Stimulated activated CD8-positive, alpha-beta memory T cell treated with anti-CD3 and anti-CD28 coated beads, Interleukin-15, amount 100 ng/mL, for 48 hours (primary cell): Measurements from ENCODE around the gene MYL6B.
A peak's percentile ranks its signal among the peaks of the same experiment; 100 is the strongest.
"Not testable (repeated sequence)": the region's sequence is repeated elsewhere in the genome, so short reads cannot be mapped to it uniquely, and the experiment has no call there.

Source experiments
- DNase-seq, 2 donors: peaks; one replicate each; pipeline ENCODE4 v3.0.0-alpha.2; 2020; ENCODE audit warnings: low read depth in 2 of 2

Gene MYL6B

DNA sequence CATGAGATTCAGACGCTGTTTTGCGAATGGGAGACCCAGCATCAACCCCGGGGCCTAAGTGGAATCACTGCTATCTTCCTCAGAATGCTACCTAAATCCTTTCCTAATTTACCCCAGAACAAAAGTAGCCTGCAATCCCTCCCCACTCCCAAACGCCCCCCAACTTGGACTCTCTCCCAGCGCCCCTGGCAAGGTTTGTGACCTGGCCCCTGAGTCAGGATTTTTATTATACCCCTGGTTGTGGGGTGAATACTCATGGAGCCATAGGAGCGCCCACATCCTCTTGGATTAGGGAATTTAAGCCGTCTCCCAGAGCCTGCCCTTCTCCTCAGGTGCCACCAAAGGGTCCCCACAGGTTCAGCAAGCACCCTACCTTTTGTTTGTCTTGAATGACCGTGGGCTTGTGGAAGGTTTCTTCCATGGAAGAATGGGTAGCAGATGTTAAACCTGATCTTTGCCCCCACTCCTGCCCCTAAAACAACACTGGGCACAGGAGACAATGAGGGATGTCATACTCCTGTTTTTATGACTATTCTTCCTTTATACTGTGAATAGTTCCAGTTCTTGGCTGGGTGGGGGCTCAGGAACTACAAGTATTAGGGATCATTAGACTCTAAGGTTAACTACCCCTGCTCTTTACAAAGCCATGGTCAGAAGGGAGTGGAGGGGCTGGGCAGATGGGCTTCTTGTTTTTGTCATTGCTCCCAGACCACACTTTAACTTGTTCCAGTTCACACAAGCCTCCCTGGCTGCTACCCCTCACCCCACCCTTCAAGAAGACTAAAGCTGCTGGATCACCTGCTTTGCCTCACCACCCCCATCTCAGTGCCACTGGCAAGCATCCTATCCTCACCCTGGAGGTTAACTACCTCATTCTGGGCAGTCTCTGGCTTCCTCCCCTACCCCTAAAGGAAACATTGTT, 630 bp downstream of the MYL6B start:
- no peak for DNase-seq

GRCh38 chr12:56153678-56154065, 1.3 kb downstream of the MYL6B start:
- DNase-seq = no peak

GRCh38 chr12:56154246-56154771, 1.9 kb downstream of the MYL6B start:
- no peak for DNase-seq

GRCh38 chr12:56154818-56155217, 2.4 kb downstream of the MYL6B start:
- no peak for DNase-seq

DNA sequence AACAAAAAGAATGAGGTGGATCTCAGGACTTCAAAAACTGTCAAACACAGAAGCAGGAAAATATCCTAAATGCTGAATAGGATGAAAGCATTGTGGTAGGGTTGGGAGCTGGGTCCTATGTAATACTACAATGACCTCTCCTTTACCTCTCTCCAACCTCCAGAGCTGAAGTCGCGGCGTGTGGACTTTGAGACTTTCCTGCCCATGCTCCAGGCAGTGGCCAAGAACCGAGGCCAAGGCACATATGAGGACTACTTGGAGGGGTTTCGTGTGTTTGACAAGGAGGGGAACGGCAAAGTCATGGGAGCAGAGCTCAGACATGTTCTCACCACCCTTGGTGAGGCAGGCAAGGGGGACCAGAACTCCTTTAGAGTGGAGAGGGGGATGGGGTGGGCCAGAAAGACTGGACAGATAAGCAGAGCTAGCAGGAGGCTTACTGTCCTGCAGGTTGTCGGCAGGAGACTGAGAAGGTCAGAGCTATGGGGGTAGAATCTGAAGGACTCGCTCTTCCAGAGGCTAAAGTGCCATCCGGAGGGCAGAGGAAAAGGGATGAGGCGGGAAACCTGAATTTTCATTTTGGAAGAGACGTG, 3.0 kb downstream of the MYL6B start:
- DNase-seq = no peak

- DNase-seq = not testable (repeated sequence)
These were observed 4.2 kb downstream of the MYL6B start for GRCh38 chr12:56156464-56157200.

DNA sequence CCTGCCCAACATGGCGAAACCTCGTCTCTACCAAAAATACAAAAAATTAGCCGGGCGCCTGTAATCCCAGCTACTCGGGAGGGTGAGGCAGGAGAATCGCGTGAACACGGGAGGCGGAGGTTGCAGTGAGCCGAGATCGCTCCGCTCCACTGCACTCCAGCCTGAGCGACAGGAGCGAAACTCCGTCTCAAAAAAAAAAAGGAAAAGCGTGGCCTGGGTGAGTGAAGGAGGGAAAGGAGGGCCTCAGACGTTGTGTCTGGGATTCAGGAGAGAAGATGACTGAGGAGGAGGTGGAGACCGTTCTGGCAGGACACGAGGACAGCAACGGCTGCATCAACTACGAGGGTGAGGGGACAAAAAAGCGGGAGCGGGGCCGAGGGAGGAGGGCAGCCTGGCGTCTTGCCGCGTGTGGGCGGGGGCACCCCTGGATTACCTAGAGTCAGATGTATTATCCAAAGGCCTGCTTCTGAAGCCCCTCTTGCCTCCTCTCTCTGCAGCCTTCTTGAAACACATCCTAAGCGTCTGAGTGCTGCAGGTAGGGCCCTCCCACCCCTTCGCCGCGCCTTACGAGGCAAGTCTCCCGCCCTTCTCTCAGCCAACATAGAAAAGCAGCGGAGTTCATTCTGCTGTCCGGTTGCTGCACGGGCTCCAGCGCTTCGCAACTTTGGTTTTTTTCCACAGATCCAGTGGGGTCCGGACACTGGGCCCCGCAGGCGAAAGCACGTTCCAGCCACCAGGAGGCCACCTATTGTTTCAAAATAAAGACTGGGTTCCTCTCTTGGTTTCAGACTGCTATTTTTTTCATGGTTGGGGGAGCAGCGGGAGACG, 5.0 kb downstream of the MYL6B start:
- DNase-seq = peak; percentile 33 to 37

DNA sequence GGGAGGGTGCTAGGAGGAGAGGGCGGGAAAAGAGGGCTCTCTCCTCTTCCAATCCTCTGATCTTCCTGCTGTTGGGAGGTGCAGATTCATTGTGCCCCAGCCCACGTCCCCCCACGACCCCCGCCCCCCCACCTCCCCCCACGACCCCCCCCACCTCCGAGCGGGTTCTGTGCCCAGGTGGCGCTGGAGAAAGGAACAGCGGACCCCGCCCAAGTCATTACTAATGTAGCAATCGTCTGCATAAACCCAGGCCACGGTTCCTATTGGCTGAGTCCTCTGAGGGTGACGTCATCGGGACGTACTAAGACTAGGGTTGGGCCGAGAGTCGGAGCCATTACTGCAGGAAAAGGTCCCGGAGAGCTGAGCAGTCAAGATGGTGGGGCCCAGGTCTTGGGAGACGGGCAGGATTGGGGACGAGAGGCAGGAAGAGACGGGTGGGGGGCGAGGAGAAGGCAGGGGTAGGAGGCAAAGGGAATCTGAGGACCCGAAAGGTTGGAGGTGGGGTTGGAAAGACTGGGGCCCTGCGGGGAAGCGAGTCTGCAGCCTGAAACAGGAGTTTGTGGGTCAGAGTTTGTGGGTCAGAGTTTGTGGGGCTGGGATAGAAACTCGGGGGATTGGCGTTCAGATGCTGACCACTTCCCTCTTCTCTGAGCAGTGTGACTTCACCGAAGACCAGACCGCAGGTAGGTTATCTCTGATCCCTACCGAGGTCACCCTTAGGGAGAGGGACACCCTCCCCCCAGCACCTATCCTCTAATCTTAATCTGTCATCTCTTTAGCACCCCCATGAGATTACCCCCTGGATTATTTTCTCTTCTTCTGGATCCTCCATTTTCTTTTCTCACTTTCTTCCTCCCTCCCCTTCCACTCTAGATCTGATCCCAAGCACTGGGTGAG, 5.9 kb downstream of the MYL6B start, which contains the start of gene MYL6:
Gene MYL6, plus strand, starts transcription at position 331 of the 897 bp plus-strand sequence. Its CDS starts 43 bp downstream, at position 374.
- DNase-seq = peak; percentile 84 to 87

GRCh38 chr12:56158926-56159461, 6.6 kb downstream of the MYL6B start:
- DNase-seq = no peak

DNA sequence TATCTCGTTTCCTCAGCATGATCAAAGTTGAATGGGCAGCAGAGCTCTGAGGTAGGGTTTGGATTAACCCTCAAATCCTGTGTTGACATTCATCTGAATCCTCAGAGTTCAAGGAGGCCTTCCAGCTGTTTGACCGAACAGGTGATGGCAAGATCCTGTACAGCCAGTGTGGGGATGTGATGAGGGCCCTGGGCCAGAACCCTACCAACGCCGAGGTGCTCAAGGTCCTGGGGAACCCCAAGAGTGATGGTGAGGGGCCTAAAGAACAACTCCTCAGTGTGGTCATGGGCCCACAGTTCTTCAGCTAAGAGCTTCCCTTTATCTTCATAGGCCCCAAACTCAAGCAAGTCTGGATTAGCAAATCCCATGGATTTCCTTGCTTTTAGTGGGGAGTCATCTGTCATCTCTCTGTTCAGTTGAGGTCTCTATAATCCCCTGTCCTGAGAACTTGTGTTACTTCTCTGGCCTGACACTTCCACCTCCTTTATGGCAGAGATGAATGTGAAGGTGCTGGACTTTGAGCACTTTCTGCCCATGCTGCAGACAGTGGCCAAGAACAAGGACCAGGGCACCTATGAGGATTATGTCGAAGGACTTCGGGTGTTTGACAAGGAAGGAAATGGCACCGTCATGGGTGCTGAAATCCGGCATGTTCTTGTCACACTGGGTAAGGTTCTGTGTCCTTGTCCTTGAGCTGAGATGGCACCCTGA, 7.2 kb downstream of the MYL6B start:
- DNase-seq = no peak

DNA sequence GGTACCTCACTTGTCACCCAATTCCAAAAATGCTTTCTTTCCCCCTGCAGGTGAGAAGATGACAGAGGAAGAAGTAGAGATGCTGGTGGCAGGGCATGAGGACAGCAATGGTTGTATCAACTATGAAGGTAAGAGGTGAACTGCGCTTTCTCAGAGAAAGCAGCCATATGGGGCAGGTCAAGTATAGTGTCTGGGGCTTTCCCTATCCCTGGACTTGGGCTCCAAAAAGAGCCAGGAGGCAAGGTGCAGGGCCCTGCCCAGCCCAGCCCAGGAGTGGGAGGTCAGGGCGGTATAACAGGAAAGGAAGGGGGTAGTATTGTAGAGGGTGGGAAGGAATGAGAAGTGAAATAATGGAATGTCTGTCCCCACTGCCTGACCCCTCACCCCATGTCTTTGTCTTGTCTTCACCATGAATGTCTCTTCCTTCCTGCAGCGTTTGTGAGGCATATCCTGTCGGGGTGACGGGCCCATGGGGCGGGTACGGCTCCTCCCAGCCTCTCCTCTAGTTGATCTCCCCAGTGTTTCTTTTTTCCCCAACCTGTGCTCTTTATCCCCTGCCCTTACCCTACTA, 7.9 kb downstream of the MYL6B start:
- DNase-seq = peak; percentile 20 to 25

DNA sequence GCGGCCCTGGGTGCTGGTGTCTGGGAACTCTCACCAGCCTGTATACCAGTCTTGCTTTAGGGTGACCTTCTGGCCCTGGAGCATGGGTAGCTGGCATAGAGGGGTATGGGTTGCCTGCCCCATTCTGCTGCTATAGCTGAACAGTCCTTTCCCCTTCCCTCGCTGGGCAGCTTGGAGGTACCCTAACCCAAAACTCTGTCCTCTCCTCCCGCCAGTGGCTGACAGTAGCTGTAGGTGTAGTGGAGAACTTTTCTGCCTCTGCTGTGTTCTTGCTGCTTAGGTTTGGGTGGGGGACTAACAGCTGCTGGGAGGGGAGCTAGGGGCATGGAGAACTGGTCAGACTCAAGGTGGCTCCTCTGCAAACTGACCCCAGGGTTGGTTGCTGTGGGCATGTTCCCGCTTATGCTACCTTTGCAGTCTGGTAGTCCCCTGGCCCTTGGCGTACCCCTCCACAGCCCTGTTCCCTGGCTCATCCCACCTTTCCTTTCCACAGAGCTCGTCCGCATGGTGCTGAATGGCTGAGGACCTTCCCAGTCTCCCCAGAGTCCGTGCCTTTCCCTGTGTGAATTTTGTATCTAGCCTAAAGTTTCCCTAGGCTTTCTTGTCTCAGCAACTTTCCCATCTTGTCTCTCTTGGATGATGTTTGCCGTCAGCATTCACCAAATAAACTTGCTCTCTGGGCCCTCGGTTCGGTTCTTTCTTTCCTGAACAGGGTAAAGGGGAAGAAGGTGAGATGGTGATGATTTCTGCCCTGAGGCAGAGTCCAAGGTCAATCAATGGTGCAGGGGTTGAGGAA, 8.7 kb downstream of the MYL6B start:
- no peak for DNase-seq

DNA sequence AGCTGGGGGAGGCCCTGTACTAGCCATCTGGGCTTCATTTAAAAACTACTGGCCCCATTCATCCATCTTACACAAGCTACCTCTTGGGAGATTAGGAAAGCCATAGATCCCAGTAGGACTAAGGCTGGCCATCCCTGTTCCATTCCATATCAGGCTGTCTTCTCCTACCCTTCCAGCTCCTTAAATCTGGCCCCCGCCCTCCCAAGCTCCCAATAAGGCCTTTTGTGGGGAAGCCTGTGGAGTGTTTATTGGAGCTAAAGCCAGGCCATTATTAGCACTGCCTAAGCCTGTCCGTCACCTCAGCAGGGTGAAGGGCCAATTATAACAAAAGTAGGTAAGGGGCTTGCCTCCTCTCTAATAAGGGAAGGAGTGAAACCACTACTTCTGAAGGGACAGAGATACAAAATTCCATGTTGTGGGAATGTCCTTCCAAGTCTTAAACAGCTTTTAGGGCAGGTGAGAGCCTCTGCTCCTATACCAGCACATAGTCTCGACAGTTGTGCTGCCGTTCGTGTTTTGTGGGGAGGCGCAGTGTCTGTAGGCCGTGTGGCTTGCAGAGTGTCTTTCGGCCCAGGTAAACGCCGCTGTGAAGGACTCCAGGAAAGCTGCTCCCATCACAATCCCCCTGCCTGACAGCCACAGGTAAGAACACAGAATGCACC, 9.4 kb downstream of the MYL6B start:
- no peak for DNase-seq

GRCh38 chr12:56162468-56163290, 10.3 kb downstream of the MYL6B start:
- no peak for DNase-seq

DNA sequence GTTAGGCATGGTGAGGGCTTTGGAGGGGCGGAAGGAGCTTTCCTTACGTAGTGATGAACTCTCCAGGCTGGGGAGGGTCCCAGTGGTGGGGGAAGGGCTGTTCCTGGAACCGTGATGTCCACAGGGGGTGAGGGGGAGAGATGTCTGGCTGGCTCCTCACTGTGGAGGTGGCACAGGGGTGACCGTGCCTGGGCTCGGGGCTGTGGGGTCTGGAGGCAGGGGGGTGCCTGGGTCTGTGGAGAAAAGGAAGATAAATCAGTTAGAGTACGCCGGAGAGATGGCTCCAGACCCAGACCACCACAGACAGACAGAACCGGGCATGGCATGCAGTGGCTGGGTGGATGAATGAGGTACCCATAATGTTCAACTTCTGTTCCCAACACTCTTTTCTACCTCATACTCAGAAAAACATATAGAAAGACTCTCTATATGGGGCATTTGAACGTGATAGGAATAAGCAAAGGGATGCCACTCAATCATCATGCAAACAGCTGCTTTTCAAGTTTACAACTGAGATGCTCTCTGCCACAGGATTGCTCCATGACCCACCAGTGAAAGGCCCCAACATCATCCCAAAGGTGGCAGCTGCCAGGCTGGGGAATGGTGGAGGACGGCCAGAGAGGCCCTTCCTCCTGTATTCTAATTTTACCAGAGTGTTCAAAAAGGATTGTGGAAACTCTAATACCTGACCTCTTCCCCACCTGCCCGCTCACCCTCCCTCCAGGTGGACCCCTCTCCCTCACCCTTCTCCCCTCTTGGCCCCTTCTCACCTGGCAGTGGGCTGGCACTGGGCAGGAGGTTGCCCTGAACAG, 11.4 kb downstream of the MYL6B start:
- DNase-seq = no peak

- no peak for DNase-seq
These were observed 11.9 kb downstream of the MYL6B start for GRCh38 chr12:56164345-56164729.
